ENCODE measurements around the gene TFF3.

TFF3 gene

DNA sequence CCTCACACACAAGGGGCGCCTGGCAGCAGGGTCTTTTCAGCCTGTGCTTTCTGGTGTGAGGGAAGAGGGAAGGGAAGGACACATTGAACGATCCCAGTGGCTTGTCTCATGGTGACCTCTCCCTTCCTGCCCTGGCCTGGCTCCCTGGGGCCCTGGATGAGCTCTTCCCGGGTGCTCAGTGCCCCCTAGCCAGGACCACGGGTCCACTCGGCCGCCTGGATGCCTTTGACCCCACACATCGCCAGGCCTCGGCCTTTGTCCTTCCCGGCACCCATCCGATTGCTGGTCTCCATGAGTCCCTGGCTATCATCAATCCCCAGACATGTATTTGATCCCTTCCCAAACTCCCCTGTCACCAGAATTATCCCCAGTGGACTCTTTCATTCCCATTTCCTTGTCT is 6.0 kb upstream of the TFF3 start:
- DNase-seq, result no peak

DNA sequence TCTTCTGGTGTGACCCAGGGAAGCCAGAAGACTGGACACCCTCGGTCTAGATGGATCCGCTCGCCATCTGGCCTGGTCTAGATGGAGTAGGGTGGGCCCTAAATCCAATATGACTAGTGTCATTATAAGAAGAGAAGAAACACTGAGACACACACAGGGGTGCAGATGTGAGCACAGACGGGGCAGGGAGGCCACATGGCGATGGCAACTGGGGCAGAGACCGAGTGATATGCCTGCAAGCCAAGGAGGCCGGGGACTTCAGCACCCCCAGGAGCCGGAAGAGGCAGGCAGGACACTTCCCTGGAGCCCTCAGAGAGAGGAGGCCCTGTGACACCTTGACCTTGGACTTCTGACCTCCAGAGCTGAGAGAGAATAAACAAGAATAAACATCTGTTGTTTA is 5.6 kb upstream of the TFF3 start:
- no peak for DNase-seq

DNA sequence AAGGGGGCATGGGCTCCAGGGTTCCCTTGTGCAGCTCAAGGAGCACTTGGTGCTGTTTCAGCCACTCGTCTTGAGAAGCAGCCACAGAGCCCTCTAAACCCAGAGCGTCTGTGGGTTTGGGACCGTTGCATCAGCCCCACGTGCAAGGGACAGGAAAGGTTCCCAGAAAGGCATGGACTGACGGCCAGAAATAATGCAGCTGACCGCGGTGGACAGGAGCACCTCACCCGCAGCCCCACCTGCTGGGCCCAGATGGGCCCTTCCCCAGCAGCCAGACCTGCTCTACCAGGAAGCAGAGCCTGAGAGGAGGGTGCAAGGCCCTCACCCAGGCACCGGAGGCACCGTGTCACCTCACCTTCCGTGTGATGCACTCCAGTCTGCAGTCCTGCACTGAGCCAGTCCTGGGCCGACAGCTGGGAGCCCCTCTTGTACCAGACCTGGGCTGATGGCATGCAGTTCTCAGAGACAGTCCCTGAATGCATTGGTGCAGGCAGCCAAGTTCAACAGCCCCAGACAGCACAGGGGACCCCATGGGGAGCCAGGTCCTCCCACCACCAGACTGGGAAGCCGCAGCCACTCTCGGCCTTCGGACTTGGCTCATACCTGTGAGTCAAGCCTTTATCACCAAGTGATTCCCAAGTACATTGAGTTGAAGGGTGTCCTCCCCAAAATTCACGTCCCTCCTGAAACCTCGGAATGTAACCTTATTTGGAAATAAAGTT is 4.8 kb upstream of the TFF3 start:
- no peak for DNase-seq

DNA sequence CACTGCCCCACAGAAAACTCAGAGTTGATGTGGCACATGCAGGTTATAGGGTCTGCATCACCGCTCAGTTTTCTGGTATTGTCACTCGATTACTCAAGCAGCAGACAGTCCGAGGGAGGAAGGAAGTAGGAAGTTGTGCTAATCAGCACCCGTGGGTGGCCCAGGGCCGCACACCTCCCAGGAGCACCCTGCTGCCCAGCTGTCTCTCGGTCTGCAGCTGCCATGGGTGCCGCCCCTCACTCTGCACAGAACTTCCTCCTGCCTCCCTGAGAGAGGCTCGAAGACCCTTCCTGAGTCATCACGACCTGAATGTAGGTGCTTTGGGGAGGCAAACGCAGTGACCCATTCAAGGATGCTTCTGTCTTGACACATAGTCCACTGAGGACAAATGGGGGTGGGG is 4.2 kb upstream of the TFF3 start:
- DNase-seq, result peak in 1 of 51 donors; percentile 9

DNA sequence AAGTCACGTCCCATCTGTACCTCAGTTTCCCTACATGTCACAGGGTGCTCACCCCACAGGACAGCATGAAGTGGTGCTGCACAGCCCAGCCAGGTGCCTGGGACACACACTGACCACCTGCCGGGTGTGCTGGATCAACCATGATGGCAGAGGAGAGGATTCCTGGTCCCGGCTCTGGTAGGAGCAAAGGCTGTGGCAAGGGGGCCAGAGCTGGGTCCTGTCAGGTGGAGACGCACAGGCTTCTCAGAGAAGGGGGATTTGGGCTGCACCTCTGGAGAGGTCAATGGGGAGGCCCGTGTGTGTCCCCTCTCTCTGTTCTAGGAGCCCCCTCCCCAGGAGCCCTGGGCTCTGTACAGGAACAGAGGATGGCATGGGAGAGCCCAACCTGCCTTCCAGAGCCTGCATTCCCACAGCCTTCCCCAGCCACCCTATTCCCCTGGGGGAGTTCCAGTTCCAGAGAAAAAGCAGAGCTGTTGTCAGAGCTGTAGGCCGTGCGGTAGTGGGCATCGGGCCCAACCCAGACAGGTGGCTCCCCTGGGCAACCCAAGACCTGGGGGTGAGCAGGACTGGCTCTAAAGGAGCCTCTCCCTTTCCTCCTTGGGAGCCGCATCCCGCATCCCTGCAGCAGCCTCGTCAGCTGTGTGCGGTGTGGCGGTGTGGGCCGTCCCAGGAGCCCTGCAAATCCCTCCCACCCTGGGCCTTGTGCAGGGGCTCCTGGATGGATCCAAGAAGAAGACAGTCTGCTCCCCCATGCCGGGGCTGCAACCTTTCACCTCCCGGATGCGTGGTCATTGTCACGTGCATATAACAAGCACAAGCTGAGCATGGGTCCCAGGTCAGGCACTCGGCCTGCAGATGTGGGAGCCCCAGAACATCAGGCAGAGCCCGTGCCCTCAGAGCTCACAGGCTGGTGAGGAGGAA is 2.9 kb upstream of the TFF3 start:
- no peak for DNase-seq

DNA sequence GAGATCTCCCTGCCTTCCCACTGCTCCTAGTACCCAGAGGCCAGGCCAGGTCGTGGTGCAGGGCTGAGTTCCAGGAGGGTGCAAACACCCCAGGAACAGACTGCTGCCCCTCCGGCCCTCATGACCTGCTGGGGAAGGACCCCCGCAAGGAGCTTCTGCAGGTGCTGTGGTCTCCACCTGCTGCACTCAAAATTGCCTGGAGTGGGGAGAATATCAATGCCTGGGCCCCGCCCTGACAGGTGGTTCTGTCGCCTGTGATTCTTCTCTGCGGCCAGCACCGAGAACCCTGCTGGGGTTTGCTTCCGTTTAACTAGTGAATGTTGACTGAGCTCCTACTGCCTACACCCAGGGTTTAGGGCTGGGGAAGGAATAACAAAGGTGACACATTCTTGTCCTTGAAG is 2.1 kb upstream of the TFF3 start:
- no peak for DNase-seq

DNA sequence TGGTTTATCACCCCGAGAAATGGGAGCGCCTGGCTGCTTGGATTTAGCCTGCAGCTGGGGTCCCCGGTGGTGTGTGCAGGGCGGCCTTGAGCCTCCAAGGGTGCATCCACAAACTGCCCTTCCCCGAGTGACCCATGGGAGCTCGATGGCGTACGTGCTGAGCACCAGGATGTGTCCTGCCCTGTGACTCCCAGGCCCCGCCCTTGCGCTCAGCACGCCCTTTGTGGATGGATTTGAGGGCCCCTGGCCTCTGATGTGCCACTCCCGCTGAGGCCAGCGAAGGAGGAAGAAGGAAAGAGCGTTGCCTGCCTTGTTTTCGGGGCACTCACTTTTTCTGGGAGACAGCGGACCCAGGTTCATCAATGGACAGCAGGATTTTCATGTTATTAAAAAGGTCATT is 1.7 kb upstream of the TFF3 start:
- no peak for DNase-seq

DNA sequence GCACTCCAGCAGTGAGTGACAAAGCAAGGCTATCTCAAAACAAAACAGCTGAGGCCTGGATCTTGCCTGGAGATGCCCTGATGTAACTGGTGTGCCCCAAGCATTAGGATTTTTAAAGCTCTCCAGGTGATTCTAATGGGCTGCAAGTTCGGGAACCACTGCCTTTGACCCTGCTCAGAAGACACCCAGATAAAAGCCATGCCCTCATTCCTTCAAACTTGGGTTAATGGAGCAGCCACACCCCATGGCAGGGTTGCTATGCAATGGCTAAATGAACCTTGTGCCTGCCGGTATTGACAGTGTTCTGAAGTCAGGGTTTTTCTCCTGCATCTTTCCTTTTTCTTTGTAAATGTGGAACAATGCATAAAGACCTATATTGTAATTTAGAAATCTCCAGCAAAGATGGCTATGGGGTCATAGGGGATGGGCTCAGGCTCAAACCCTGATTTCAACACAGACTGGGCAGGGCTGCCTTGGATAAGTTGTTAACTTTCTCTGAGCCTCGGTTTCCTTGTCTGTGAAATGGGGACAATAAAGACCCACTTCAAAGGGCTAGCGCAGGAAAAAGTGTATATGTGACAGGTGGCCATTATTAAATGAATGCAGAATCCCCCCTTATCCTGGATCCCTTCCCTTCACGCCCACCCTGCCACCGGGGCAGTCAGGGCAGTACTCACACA is 453 bp downstream of the TFF3 start:
- no peak for DNase-seq

DNA sequence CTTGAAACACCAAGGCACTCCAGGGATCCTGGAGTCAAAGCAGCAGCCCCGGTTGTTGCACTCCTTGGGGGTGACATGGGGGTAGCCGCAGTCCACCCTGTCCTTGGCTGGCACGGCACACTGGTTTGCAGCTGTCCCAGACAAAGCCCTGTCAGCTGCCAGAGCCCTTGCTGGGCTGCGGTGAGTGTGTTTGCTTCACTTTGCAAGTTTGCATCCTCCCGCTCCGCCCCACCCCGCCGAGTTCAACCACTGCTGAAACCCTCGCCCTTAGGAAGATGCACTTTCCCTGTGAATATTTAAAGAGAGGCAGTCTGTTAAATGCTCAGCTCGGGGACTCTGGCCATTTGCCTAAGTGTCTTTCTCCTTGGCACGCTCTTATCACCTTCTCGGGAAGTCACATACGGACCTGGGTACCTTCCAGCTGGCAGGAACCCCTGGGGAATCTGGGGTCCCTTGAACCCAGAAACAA is 1.7 kb downstream of the TFF3 start:
- no peak for DNase-seq

DNA sequence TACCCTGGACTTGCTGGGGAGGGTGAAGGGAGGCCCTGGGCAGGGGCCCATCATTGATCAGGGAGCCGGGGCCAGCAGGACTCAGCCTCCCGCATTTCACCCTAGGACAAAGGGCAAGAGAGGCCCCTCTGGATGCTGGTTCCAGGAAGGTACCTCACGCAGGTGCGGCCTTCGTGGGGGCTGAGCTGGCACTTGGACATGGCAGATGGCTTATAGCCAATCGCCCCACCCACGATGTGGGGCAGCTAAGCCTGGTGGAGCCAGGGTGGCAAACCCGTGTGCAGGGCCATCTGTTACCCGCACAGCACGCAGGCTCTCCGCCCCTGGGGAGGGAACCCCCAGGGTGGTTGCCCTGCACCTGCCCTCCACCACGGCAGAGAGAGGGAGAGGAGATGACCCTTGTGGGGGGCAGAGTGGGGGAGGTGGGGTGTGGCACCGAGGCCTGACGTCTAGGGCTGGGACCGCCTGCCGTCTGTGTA is 2.5 kb downstream of the TFF3 start:
- no peak for DNase-seq

DNA sequence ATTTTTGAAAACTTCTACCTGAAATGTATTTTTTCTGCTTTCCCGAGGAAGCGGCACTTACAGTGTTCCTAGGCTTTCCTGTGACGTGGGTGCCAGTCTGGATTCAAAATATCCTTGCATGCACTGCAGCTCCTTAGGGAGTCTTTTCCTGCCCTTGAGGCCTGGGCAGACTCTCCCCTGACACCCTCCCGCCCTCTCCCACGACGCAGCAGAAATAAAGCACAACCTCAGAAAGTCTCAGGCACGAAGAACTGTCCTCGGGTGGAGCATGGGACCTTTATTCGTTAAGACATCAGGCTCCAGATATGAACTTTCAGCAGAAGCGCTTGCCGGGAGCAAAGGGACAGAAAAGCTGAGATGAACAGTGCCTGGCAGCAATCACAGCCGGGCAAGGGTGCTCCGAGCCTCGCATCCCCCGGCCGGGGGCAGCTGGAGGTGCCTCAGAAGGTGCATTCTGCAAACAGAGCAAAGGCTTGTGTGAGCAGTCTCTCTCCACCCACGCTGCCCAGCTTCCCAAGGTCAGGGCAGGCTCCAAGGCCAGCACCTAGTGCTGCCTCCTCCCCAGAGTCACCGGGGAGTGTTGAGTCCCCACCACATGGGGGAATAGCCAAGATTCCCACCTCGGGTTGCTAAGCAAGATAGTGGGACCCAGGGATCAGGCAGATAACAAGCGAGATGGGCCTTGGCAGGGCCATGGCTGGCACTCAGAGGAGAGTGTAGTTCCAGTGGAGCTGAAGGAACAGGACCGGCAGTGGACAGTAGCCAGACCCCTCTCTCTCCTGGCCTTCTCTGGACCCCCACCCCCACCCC is 3.2 kb downstream of the TFF3 start:
- no peak for DNase-seq

DNA sequence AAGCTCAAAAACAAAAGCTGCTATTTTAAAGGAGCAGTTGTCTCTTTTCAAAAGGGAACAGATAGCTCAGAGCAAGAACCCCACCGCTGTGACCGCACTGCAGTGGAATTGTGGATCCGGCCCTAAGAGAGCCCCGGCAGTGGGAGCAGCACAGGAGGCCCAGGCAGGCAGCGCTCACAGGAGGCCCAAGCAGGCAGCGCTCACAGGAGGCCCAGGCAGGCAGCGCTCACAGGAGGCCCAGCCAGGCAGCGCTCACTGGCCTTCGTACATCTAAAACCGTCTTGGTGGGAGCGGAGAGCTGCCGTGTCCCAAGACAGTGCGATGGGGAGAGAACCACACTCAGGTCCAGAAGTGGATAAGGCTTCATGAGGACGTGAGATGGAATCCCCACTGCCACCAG is 4.0 kb downstream of the TFF3 start:
- DNase-seq, result no peak

DNA sequence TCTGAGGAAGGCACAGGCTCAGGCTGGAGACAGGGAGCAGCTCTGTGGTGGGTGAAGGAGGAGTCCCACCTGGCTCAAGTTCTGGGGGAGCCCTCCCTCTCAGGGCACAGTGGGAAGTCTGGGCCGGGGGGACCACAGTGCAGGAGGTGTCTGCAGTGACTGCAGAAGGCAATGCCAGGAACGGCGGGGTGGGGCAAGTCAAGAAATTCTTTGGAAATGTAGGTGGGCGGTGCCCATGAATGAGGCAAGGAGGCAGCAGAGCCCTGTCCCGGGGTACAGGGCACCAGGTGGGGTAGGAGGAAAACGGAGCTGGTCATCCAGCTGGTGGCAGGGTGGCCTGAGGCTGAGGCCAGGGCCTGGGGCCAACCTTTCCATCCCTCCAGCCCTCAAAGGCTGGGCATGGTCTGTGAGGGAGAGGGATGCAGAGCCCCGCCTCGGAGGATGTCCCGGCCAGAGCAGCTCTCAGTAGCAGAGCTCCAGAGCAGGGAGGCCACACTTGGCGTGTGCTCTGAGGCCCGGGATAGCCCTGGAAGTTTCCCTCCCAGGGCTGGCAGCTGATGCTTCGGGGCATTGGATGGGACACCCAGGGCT is 4.7 kb downstream of the TFF3 start:
- DNase-seq, result no peak

DNA sequence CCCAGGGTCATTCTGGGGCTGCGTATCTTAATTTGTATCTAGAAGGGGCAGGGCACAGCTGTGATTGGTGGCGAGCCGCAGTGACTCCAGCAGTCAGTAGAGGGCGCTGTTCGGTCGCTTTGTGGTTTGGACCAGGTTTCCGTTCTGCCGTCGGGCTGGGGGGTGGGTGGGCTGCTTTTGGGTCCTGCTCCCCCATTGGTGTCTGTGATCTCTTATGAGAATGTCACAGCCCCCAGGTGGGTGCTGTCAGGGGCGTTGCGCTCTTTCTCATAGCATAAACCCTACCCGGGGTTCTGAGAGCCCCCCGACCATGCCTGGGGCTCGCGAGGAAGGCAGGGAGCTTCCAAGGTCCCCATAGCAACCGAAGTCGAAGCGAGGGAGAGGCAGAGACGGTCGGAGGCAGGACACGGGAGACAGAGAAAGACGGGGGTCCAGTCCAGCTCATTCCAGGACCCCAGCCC is 5.4 kb downstream of the TFF3 start:
- peak in 31 of 51 donors; percentile 10 to 79 (median 35) for DNase-seq

DNA sequence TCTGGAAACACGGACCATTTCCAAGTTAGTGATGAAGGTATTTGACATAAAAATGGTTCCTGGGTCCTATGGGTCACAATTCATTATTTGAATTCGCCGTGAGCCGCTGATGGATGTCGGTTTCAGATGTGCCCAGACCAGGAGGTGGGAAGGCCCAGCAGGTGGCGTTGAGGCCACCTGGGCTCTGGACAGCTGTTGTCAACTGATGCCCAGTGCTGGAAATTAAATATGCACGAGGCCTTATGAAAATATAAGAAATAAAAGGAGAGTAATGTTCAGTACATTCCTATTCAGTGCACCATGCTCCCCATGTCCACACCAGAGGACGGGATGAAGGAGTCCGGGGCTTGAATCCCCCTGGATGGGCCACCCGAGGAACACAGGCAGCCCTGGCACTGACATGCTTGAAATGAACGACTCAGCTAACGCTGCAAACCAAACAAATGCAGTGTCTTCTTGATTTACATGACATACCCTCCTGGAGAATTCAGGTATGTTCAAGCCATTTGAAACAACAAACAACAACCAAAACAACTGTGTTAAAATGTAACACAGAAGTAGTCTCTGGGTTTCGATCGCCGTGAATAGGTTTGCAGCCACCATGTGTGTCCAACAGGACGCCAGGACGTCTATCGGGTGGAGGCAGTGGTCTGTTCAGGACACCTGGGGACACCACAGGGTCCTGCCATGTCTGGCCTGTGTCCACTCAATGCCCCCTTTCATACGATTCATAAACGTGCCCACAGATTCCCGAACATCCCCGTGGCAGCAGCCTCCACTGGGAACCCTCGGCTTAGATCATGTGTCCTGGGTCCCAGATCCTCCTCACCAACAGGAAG is 6.1 kb downstream of the TFF3 start:
- peak in 1 of 51 donors; percentile 16 for DNase-seq

DNA sequence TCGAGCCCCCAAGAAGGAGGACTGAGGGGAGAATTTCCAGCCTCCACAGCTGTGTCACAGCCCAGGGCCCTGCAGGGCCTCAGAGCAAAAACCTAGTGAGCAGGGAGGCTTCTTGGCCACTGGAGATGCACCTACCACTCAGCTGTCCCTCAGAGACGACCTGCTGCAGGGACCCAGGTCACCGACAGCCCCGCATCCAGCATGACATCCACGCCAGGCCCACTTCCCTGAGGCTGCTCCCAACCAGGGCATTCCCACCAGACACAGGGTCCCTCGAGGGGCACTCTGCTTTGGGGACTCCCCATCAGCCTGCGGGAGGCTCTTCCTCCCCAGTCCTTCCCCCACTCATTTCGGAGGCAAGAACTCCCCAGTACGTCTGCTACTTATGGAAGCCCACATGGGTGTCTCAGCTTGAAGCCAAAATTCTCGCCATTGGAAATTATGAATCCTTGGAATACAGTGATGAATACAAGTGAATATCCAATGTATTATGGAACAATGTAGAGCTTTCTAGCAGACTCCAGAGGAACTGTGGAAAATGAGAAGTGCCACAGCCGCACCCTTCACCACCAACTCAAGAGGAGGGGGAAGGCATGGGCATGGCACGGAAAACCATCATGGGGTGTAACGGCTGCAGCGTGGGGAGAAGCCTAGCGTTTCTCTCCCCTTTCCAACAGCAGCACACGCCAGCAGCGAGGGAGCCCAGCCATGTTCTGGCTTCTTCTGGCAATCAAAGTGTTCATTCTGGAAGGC is 6.9 kb downstream of the TFF3 start:
- no peak for DNase-seq

DNA sequence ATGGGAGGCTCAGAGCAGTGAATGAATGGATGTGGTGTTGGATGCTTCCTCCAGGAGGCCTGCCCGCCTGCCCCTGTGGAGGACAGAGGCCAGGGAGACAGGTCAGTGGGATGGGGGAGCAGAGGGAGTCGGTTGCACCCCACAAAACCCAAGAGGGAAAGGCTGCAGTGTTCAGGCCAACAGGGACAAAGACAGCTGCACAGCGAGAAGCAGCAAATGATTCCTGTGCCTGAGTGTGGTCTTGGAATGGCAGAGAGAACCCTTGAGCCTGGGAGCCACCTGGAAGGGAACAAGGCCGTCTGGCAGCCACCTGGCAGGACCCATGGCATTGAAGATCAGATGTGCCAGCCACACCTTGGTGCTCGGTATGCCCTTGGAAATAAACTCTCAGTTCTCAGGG is 8.1 kb downstream of the TFF3 start:
- no peak for DNase-seq

DNA sequence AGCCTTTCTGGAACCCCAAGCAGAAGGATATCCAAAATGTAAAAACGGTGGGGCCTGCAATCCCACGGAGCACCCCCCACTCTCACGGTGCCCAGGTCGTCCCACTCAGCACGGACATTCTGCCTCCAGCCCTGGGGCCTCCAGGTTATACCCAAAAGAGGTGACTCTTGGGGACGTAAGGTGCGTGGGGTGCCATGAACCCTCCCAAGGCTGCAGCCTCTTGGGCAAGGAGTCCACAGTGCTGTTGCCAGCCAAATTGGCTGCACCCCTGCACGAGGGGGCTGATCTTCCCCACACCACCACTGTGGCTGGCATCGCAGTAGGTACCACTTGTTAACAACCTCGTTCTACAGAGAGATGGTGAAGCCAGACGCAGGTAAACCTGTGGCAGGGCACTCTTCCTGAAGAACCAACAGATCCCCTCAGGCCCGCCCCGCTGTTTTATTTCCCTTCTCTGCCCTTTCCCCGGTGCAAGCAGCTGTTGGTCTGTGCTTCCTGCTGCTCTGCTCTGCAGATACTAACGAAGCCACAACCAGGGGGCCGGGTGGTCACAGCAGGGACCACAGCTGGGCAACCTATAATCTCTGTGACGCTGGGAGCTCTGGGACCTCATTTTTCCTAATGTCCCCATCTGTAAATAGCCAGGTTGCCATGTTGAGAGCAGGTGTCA is 8.7 kb downstream of the TFF3 start:
- DNase-seq, result no peak

Data from hypothalamus (tissue), 51 donors.